HepG2 (cell line): ENCODE results near the gene ZNF605. TPM values are rescaled to one million over a fixed set of nuclear protein-coding genes. Genes with fewer than 3 reads are reported as not detected.

ENCODE experiments used
- ATAC-seq: fragments of 200-7000 bp; cut with Tn5 transposase; 3 replicates; pipeline ENCODE4 v1.9.1; 2020; ENCODE audit warnings: mild to moderate bottlenecking, moderate library complexity
- BruUV-seq: library from RNA; stranded (reverse); fragments of 400-500 nt; replicated peaks from 2 replicates; lab custom pipeline; 2021; lab: Mats Ljungman, UMichigan
- CTCF ChIA-PET: fragments of 300-600 bp; formaldehyde crosslinking; extraction: SDS; loops from one replicate; lab custom pipeline; 2021; ENCODE audit warnings: low total read pairs, inconsistent platforms, low intra/inter-chr PET ratio; lab: Yijun Ruan, JAX
- POLR2A ChIA-PET: fragments of 350-600 bp; sonication (Branson Sonifier 250); formaldehyde crosslinking; loops from one replicate; lab custom pipeline; 2020; ENCODE audit warnings: antibody characterized with exemption, inconsistent platforms; lab: Yijun Ruan, JAX
- DNase-seq: peaks from one replicate; pipeline ENCODE4 v3.0.0-alpha.2; 2015; ENCODE audit warnings: low spot score
- FAIRE-seq: peaks from 3 replicates; lab custom pipeline; 2011; peaks lifted over from hg19 to GRCh38; lab: Jason Lieb, UNC
- H2AFZ ChIP-seq: one replicate; pipeline ENCODE4 v1.6.1; 2011; ENCODE audit warnings: low read length, inconsistent platforms
- H3K27ac ChIP-seq: fragments of 300-600 bp; 3 replicates; pipeline ENCODE4 v1.8.0; 2011; ENCODE audit warnings: mixed run types, mild to moderate bottlenecking, mixed read lengths, low read length, inconsistent platforms; ENCODE audit not compliant: insufficient read depth; ENCODE audit errors: extremely low read length
- H3K27me3 ChIP-seq, 2 experiments: fragments of 200-600 bp in 1 of 2; 2 replicates in 1 of 2; 3 replicates in 1 of 2; pipeline versions ENCODE4 v1.6.0 to v1.8.0; 2011; ENCODE audit warnings: low read length in 2 of 2, mild to moderate bottlenecking in 2 of 2, moderate library complexity in 2 of 2, inconsistent platforms in 1 of 2; ENCODE audit not compliant: insufficient read depth in 2 of 2, control insufficient read depth in 1 of 2
- H3K36me3 ChIP-seq, 2 experiments: fragments of 200-600 bp in 1 of 2; replicated peaks in 1 of 2; 2 replicates in 1 of 2; 3 replicates in 1 of 2; pipeline versions ENCODE4 v1.5.1 to v1.8.0; 2011; ENCODE audit warnings: low read length in 2 of 2, inconsistent platforms in 1 of 2; ENCODE audit not compliant: insufficient read depth in 2 of 2, control insufficient read depth in 1 of 2
- H3K4me1 ChIP-seq: 2 replicates; pipeline ENCODE4 v1.5.1; 2012; ENCODE audit warnings: low read length, inconsistent platforms; ENCODE audit not compliant: insufficient read depth
- H3K4me2 ChIP-seq: 2 replicates; pipeline ENCODE4 v1.6.0; 2011; ENCODE audit warnings: low read depth, low read length, inconsistent platforms
- H3K4me3 ChIP-seq, 3 experiments: fragments of 200-600 bp in 1 of 3; sonication (generic), shearing (Covaris generic) in 1 of 3; replicated peaks in 1 of 3; 2 replicates each; pipeline ENCODE4 v1.5.1; 2011 to 2016; ENCODE audit warnings: low read length in 3 of 3, inconsistent platforms in 2 of 3, low read depth in 2 of 3, mild to moderate bottlenecking in 2 of 3, control low read depth in 1 of 3, mixed read lengths in 1 of 3; ENCODE audit not compliant: insufficient read depth in 1 of 3
- H3K79me2 ChIP-seq: one replicate; pipeline ENCODE4 v1.6.1; 2011; ENCODE audit warnings: low read length, inconsistent platforms; ENCODE audit not compliant: insufficient read depth
- H3K9ac ChIP-seq: 2 replicates; pipeline ENCODE4 v1.6.0; 2011; ENCODE audit warnings: mild to moderate bottlenecking, low read depth, low read length, inconsistent platforms; ENCODE audit not compliant: insufficient read depth
- H3K9me3 ChIP-seq: 2 replicates; pipeline ENCODE4 v1.5.1; 2012; ENCODE audit warnings: mild to moderate bottlenecking, low read length
- H4K20me1 ChIP-seq: 2 replicates; pipeline ENCODE4 v1.6.0; 2011; ENCODE audit warnings: inconsistent platforms, mild to moderate bottlenecking, low read length, moderate library complexity; ENCODE audit not compliant: insufficient read depth
- DDIT3 ChIP-seq: sonication (generic); formaldehyde crosslinking; IDR thresholded peaks from 2 replicates; pipeline ENCODE4 v1.4.0; 2020; ENCODE audit warnings: mild to moderate bottlenecking, missing genetic modification reagents
- FOXA1 ChIP-seq, 2 experiments: fragments of 450-650 bp in 1 of 2; sonication (generic) in 1 of 2; formaldehyde crosslinking in 1 of 2; IDR thresholded peaks; 2 replicates each; pipeline versions ENCODE4 v1.4.0 to v1.6.1; 2016 to 2020; ENCODE audit warnings: missing genetic modification reagents in 1 of 2
- HNF4G ChIP-seq, 2 experiments: sonication (generic) in 1 of 2; formaldehyde crosslinking in 1 of 2; IDR thresholded peaks; 2 replicates each; pipeline versions ENCODE4 v1.4.0 to v1.6.1; 2011 to 2020; ENCODE audit warnings: borderline replicate concordance in 2 of 2, low read depth in 2 of 2, mild to moderate bottlenecking in 2 of 2, low read length in 1 of 2, missing genetic modification reagents in 1 of 2, moderate library complexity in 1 of 2
- HNRNPLL ChIP-seq: fragments of 200-400 bp; formaldehyde crosslinking; IDR thresholded peaks from 2 replicates; pipeline ENCODE4 v1.6.1; 2017; ENCODE audit warnings: mild to moderate bottlenecking, low read depth, low read length; ENCODE audit not compliant: poor library complexity, severe bottlenecking
- NFE2L1 ChIP-seq: sonication (generic); formaldehyde crosslinking; IDR thresholded peaks from 2 replicates; pipeline ENCODE4 v1.4.0; 2020; ENCODE audit warnings: missing genetic modification reagents, mild to moderate bottlenecking, borderline replicate concordance
- NPAS2 ChIP-seq: sonication (generic); formaldehyde crosslinking; IDR thresholded peaks from 2 replicates; pipeline ENCODE4 v1.8.0; 2022; ENCODE audit warnings: mild to moderate bottlenecking, missing genetic modification reagents, borderline replicate concordance
- TBX3 ChIP-seq: fragments of 450-650 bp; IDR thresholded peaks from 2 replicates; pipeline ENCODE4 v1.6.1; 2017; ENCODE audit warnings: antibody characterized with exemption, mild to moderate bottlenecking, inconsistent platforms, borderline replicate concordance
- USF2 ChIP-seq, 2 experiments: sonication (generic) in 1 of 2; formaldehyde crosslinking in 1 of 2; IDR thresholded peaks; 2 replicates each; pipeline versions ENCODE4 v1.5.1 to v1.6.1; 2011 to 2020; ENCODE audit warnings: borderline replicate concordance in 1 of 2, low read depth in 1 of 2, low read length in 1 of 2, mild to moderate bottlenecking in 1 of 2, missing genetic modification reagents in 1 of 2, moderate library complexity in 1 of 2
- ZBTB10 ChIP-seq: sonication (generic); formaldehyde crosslinking; IDR thresholded peaks from 2 replicates; pipeline ENCODE4 v1.4.0; 2020; ENCODE audit warnings: missing genetic modification reagents, borderline replicate concordance
- ZNF256 ChIP-seq: sonication (generic); formaldehyde crosslinking; conservative IDR thresholded peaks from 2 replicates; pipeline ENCODE4 v1.4.0; 2020; ENCODE audit warnings: missing genetic modification reagents
- ZNF333 ChIP-seq: sonication (generic); formaldehyde crosslinking; IDR thresholded peaks from 2 replicates; pipeline ENCODE4 v1.4.0; 2020; ENCODE audit warnings: mild to moderate bottlenecking, missing genetic modification reagents, borderline replicate concordance
- ZNF777 ChIP-seq: sonication (generic); formaldehyde crosslinking; IDR thresholded peaks from 2 replicates; pipeline ENCODE4 v1.4.0; 2020; ENCODE audit warnings: missing genetic modification reagents
- ZSCAN20 ChIP-seq: sonication (generic); formaldehyde crosslinking; IDR thresholded peaks from 2 replicates; pipeline ENCODE4 v1.4.0; 2020; ENCODE audit warnings: missing genetic modification reagents, mild to moderate bottlenecking, borderline replicate concordance
- WGBS: methylation state at CpG from one replicate; pipeline ENCODE4 v1.1.6; 2017; ENCODE audit warnings: low lambda C conversion rate; 5-methylcytosine and 5-hydroxymethylcytosine counted together
- in situ Hi-C: cut with HindIII; loops from 2 replicates; pipeline ENCODE4 v1.10.0; 2017; ENCODE audit warnings: low pct_unique_long_range_greater_than_20kb; ENCODE audit not compliant: extremely low pct_ligation_motif_present
- intact Hi-C: fragments of 100-400 bp; cut with micrococcal nuclease; formaldehyde crosslinking; loops from one replicate; pipeline ENCODE4 v1.10.0; 2022; ENCODE audit not compliant: unreplicated experiment
- polyA plus RNA-seq, 8 experiments: library from polyadenylated mRNA; depleted of rRNA in 3 of 8; stranded (reverse) in 7 of 8; unstranded in 1 of 8; fragments of >200 nt; fragmentation: Illumina TruSeq in 4 of 8; extraction: Trizol in 4 of 8; gene quantifications; 2 replicates each; pipeline versions ENCODE4 v1.2.1 to v1.2.3, GENCODE V29; 2011 to 2016; ENCODE audit warnings: low read depth in 4 of 8, missing spikeins in 1 of 8, mixed read lengths in 1 of 8; ENCODE audit not compliant: insufficient read depth in 1 of 8
- total RNA-seq, 5 experiments: library from RNA; depleted of rRNA; stranded (reverse); fragments of >200 nt; fragmentation: Illumina TruSeq; extraction: Trizol; gene quantifications; 2 replicates each; pipeline ENCODE4 v1.2.3, GENCODE V29; 2016; ENCODE audit warnings: low read depth in 1 of 5

Gene ZNF605
- total and polyA plus RNA-seq, 2 of the 13 experiments (the other 11 are each of a cell fraction or from before 2014, with no cell fraction given), result 6.7 to 6.8 TPM

GRCh38 chr12:132956011-132956788, at the start of gene ZNF605 (continued):
- TF ChIP-seq ZBTB10, result no peak; the same call in 1 of the 2 replicates
- no peak for TF ChIP-seq TBX3
- TF ChIP-seq NFE2L1 (CRISPR knock-in tag), result no peak
- TF ChIP-seq ZNF256 (CRISPR knock-in tag), result no peak
- no peak for TF ChIP-seq FOXA1 (IDR thresholded peaks at IDR 0.05)
- no peak for TF ChIP-seq FOXA1 (CRISPR knock-in tag; IDR thresholded peaks at IDR 0.05)
- no peak for TF ChIP-seq DDIT3 (CRISPR knock-in tag)
- peak; percentile 55; the same call in 1 of the 2 replicates for TF ChIP-seq ZNF777 (CRISPR knock-in tag)
- no peak for TF ChIP-seq ZSCAN20 (CRISPR knock-in tag)

- ChIA-PET CTCF (no interaction called here), POLR2A (no interaction called here)
- FAIRE-seq (no peak), DNase-seq (no peak), ATAC-seq (no peak)
- H4K20me1 ChIP-seq, result no peaks in the 10 kb centered on the region
- H3K4me3 ChIP-seq, result no peak overlapping the region
- H3K27me3 ChIP-seq, result no peaks in the 10 kb centered on the region
- H3K9ac ChIP-seq, result no peak overlapping the region
- H3K4me1 ChIP-seq, result no peaks in the 10 kb centered on the region
- H2AFZ ChIP-seq, result no peak overlapping the region
- WGBS, result 0% methylated on average over 1 of the region's 1 CpG
- peaks cover 1 to 26% of the 10 kb centered on the region in 2 experiments; a peak in 4 of 5 replicates for H3K36me3 ChIP-seq
- BruUV-seq, result no TSS peak
- intact Hi-C loops, result no loop called here
- no peak overlapping the region for H3K4me2 ChIP-seq
- in situ Hi-C loops, result no loop called here
- no peaks in the 10 kb centered on the region for H3K79me2 ChIP-seq
- H3K9me3 ChIP-seq, result peaks cover 92% of the 10 kb centered on the region
- H3K27ac ChIP-seq, result no peak overlapping the region
- TF ChIP-seq HNRNPLL (no peak), USF2 (IDR thresholded peaks at IDR 0.05; ENCODE audit: low read depth, low read length) (no peak), USF2 (CRISPR knock-in tag; IDR thresholded peaks at IDR 0.05; ENCODE audit: borderline replicate concordance) (no peak), HNF4G (IDR thresholded peaks at IDR 0.05; ENCODE audit: borderline replicate concordance, low read depth, low read length) (no peak), HNF4G (CRISPR knock-in tag; IDR thresholded peaks at IDR 0.05; ENCODE audit: borderline replicate concordance, low read depth) (no peak), ZNF333 (CRISPR knock-in tag) (no peak), NPAS2 (CRISPR knock-in tag) (no peak)
These were observed 42.6 kb upstream of the ZNF605 start for GRCh38 chr12:132998741-132999140.
